ENCODE data around the gene PACC1. TPM values are rescaled to one million over a fixed set of nuclear protein-coding genes. Genes with fewer than 3 reads are reported as not detected.

PACC1 gene
- total and polyA plus RNA-seq, 12 donors = 1.8 to 5.1 (median 2.4) TPM

DNA sequence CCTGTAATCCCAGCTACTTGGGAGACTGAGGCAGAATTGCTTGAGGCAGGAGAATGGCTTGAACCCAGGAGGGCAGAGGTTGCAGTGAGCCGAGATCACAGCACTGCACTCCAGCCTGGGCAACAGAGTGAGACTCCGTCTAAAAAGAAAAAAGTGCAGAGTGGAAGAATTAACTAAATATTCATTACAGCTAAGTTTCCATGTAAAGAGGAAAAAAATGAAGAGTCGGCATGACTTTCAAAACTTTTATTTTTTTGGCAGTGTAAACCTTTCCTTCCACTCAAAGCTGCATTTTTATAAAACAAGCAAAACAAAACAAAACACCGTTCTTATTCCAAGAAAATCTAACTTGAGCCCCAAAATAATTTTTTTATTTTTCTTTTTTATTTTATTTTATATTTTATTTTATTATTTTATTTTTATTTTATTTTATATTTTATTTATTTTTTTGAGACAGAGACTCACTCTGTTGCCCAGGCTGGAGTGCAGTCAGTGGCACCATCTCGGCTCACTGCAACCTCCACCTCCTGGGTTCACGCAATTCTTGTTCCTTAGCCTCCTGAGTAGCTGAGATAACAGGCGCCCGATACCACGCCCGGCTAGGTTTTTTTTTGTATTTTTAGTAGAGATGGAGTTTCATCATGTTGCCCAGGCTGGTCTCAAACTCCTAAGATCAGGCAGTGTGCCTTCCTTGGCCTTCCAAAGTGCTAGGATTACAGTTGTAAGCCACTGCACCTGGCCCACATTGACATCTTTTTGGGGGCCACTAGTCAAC lies 62.9 kb downstream of the PACC1 start:
- TF ChIP-seq, protein P1, sequence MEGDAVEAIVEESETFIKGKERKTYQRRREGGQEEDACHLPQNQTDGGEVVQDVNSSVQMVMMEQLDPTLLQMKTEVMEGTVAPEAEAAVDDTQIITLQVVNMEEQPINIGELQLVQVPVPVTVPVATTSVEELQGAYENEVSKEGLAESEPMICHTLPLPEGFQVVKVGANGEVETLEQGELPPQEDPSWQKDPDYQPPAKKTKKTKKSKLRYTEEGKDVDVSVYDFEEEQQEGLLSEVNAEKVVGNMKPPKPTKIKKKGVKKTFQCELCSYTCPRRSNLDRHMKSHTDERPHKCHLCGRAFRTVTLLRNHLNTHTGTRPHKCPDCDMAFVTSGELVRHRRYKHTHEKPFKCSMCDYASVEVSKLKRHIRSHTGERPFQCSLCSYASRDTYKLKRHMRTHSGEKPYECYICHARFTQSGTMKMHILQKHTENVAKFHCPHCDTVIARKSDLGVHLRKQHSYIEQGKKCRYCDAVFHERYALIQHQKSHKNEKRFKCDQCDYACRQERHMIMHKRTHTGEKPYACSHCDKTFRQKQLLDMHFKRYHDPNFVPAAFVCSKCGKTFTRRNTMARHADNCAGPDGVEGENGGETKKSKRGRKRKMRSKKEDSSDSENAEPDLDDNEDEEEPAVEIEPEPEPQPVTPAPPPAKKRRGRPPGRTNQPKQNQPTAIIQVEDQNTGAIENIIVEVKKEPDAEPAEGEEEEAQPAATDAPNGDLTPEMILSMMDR (IDR thresholded peaks at IDR 0.05) = no peak
- 95% methylated on average over 10 of the region's 10 CpGs for WGBS, 2 donors
- H3K27me3 ChIP-seq = no peaks in the 10 kb centered on the region
- no peaks in the 10 kb centered on the region for H3K4me1 ChIP-seq
- H3K36me3 ChIP-seq = peaks cover 0 to 100% (median 54%) of the 10 kb centered on the region in 9 donors
- ATAC-seq = no peak
- no peaks in the 10 kb centered on the region for H3K9me3 ChIP-seq
- no peak overlapping the region for H3K4me3 ChIP-seq
- intact Hi-C loops (cut with DNase I) = no loop called here
- DNase-seq = no peak
- no peak overlapping the region for H3K27ac ChIP-seq

GRCh38 chr1:212346601-212347000 lies 68.1 kb downstream of the PACC1 start:
- peaks cover 0 to 6% (median 0%) of the 10 kb centered on the region in 9 donors for H3K4me1 ChIP-seq
- 90 to 94% methylated on average over 1 of the region's 1 CpG for WGBS, 2 donors
- TF ChIP-seq, protein P1 (IDR thresholded peaks at IDR 0.05) = no peak

GRCh38 chr1:212344905-212345304 lies 69.8 kb downstream of the PACC1 start:
- TF ChIP-seq, protein P1 (IDR thresholded peaks at IDR 0.05) = no peak
- no peak for DNase-seq
- intact Hi-C loops (cut with DNase I) = no loop called here
- 98 to 100% methylated on average over 4 of the region's 4 CpGs for WGBS, 2 donors
- no peaks in the 10 kb centered on the region for H3K9me3 ChIP-seq
- peaks cover 0 to 96% (median 29%) of the 10 kb centered on the region in 9 donors for H3K36me3 ChIP-seq
- H3K27me3 ChIP-seq = no peaks in the 10 kb centered on the region
- no peak overlapping the region for H3K27ac ChIP-seq
- no peak for ATAC-seq
- no peak overlapping the region for H3K4me3 ChIP-seq
- H3K4me1 ChIP-seq = peaks cover 0 to 6% (median 0%) of the 10 kb centered on the region in 9 donors

More at GRCh38 chr1:212346601-212347000, 68.1 kb downstream of the PACC1 start:
- ATAC-seq (no peak), DNase-seq (no peak)
- no peaks in the 10 kb centered on the region for H3K27me3 ChIP-seq
- intact Hi-C loops (cut with DNase I) = no loop called here
- H3K4me3 ChIP-seq = no peak overlapping the region
- no peak overlapping the region for H3K27ac ChIP-seq
- H3K9me3 ChIP-seq = no peaks in the 10 kb centered on the region
- H3K36me3 ChIP-seq = peaks cover 0 to 100% (median 29%) of the 10 kb centered on the region in 9 donors

DNA sequence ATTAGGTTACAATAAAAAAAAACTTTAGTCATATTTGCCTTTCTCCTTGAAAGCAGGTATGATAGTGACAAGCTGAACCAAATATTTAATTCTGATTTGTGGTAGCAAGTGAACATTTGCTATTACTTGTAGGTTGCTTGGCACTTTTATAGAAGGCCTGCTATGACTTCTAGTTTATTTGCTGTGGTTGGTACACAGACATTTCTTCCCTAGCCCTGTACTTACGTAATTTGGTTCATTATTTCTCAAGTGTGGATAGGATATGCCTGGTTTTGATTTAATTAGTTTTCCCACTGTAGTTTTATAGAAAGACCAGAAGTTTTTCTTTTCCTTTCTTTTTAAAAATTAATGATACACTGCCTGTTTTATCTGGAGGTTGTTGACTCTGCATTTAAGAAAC lies 73.6 kb downstream of the PACC1 start:
- intact Hi-C loops (cut with DNase I) = no loop called here
- Histone ChIP-seq H3K4me3 (no peak overlapping the region), H3K27ac (no peak overlapping the region), H3K27me3 (no peaks in the 10 kb centered on the region), H3K4me1 (peaks cover 0 to 6% (median 0%) of the 10 kb centered on the region in 9 donors), H3K9me3 (no peaks in the 10 kb centered on the region), H3K36me3 (peaks cover 0 to 96% (median 11%) of the 10 kb centered on the region in 9 donors)
- ATAC-seq (no peak), DNase-seq (no peak)
- WGBS, 2 donors = 78 to 95% methylated on average over 1 of the region's 1 CpG
- TF ChIP-seq, protein P1 (IDR thresholded peaks at IDR 0.05) = no peak
